T-helper 22 cell (primary cell): Measurements from ENCODE around the gene DUS2.

Source experiments
- DNase-seq: peaks from one replicate; pipeline ENCODE4 v3.0.0-alpha.2; 2020; ENCODE audit warnings: low read depth

DUS2 gene

DNA sequence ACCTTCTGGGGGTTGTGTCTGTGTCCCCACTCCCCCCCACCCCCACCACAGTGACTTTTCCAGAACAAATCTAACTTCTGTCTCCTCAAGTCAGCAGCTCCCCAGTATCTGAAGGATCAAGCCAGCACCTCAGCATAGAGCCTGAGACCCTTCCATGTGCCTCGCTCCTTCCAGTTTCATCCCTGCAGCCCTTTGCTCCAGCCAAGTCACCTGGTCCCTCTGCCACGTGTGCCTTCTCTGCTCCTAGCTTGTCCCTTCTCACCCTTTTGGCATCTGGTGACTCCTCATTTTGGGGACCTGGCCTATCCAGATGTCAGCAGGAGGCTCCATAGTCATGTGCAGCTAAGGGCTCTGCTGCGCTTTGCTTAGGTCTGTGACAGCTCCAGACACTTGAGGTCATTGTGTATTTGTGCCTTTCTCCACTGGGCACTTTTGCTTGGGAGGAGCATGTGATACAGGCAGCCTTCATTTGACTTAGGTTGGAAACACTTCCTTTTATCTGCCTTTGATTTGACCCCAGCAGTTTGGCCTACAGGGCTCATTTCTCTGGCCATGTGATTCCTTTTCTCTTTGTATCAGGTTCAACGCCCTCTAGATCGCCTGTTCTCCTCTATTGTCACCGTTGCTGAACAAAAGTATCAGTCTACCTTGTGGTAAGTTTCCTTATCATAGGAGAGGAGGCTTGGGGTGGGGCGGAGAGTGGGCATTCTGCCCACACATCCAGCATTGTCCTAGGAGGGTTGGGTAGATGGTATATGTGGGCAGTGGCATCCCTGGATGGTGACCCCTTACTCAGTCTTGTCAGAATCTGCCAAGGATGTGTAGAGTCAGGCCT, 55.0 kb downstream of the DUS2 start:
- DNase-seq = no peak

DNA sequence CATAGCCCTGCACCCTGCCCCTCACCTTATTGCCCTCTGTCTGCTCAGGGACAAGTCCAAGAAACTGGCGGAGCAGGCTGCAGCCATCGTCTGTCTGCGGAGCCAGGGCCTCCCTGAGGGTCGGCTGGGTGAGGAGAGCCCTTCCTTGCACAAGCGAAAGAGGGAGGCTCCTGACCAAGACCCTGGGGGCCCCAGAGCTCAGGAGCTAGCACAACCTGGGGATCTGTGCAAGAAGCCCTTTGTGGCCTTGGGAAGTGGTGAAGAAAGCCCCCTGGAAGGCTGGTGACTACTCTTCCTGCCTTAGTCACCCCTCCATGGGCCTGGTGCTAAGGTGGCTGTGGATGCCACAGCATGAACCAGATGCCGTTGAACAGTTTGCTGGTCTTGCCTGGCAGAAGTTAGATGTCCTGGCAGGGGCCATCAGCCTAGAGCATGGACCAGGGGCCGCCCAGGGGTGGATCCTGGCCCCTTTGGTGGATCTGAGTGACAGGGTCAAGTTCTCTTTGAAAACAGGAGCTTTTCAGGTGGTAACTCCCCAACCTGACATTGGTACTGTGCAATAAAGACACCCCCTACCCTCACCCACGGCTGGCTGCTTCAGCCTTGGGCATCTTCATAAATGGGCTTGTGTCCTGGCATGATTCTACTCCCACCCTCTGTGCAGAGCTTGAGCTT, 55.8 kb downstream of the DUS2 start:
- DNase-seq = no peak

GRCh38 chr16:68079376-68079625, 56.2 kb downstream of the DUS2 start:
- no peak for DNase-seq

DNA sequence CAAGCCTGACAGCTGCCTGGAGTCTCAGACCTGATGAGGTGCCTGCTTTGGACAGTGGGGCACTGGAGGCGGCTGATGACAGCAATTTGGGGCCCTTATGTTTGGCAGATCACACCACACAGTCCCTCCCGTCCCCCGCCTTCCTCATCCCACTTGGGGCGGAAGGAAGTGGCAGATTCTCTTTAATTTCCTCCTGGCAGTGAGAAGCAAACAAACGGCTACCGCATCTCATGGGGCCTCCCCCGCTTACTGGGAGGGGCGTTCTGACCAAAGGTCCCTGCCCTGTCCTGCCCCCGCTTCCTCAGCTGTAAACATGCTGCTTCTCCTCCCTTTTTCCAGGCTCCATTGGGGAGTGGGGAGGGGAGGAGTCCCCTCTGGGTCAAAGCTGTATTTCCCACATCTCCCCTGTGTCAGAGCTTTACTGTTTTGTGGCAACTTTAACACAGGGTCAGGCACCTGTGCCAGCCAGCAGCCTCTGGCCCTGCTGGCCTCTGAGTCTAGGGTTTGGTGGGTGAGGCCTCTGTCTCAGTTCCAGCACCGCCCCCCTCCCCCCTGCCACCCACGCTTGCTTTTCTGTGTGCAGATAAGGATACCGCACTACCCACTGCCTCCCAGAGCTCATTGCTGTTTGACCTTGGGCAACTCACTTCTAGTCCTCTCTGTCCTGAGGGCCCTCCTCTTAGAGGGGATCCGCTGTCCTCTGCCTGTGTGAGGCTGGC, 56.7 kb downstream of the DUS2 start:
- DNase-seq = peak; percentile 59

DNA sequence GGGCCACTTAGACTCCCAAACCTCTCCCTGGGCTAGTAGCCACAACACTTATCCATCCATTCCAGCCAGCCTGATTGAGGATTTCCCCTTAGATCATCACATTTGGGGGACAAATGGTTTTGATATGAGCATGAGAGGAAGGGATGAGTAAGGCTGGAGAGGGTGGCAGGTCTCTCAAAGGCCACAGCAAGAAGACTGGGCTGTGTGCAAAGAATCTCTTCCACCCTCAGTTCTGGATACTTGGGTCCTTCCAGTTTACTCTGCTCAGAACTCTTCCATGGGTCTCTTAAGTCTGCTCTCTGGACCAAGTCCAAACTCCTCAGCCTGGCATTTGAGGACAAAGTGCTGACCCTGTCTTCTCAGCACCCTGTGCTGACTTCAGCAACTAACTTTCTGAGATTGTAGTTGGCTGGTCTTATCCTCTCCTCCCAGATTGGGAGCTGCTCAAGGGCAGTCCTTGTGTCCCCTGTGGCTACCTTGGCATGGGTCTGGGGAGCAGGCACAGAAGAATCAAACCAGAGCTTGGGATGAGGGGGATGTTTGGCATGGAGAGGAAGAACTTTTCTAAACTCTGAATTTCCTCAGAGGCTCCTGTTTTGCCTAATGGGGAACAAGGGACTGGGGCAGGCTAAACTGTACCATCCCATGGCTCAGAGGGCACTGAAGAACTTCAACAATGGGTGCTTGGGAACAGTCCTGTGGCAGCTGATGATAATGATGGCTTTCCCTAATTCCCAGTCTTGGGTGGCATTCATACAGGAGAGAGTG, 59.0 kb downstream of the DUS2 start:
- no peak for DNase-seq

DNA sequence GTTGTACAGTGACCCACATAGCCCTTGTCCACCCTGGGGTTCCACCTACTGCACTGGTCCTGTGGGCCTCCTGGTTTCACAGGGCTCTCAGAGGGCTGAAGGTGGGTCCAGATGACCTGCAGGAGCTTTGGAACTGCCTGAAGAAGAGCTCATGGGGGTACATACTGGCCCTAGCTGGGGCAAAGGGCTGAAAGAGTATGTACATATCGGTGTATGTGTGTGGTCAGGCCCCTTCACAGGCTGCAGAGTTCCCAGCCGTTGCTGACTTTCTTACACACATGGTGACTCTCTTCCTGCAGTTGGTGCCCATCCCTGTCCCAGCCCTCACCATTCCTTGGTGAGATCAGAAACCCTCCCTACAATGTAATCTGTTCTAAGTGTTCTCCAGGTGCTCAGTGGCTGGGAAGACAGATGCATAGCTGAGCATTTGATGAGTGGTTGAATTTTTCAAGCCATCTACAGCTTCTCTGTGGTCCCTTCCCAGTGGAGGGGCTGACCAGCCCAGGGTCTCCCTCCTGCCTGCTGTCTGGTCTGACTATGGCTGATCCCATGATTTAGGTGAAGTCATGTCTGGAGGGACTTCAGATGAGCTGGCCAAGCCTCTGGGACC, 59.6 kb downstream of the DUS2 start:
- no peak for DNase-seq

- DNase-seq = no peak
Observed at GRCh38 chr16:68083239-68083781, 60.2 kb downstream of the DUS2 start.

GRCh38 chr16:68083861-68084503, 60.9 kb downstream of the DUS2 start:
- DNase-seq = no peak

DNA sequence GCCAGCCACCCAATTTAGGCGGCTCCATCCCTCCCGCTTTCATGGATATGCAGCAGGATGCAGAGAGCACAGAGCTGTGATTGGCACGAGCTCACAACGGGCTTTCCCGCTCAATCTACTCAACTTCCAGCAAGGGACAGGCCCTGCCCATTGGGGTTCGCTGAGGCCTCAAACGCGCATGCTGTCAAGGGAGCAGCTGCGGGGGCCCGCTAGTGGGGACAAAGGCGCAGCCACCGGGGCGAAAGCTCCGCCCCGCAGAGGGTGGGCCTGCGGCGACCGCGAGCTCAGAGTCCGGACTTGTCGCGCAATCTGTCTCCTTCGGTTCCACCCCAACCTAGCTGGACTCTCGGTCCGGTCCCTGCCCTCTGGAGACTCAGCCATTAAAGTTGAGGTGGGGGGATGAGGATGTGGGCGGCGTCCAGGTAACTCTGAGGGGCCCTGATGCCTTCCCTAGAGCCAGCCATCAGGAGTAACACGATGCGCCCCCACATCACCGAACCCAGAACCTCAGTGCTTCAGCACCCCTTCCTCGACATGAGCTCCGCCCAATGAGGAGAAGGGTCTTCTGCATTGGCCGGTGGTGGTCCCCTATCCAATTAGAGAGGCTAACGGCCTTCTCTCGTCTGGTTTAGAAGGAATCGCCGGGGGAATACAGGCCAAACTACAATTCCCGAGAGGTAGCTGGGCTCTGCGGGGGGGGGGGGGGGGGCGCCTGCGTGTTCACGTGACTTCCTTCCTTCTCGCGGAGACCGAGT, 61.6 kb downstream of the DUS2 start:
- DNase-seq = peak; percentile 77

DNA sequence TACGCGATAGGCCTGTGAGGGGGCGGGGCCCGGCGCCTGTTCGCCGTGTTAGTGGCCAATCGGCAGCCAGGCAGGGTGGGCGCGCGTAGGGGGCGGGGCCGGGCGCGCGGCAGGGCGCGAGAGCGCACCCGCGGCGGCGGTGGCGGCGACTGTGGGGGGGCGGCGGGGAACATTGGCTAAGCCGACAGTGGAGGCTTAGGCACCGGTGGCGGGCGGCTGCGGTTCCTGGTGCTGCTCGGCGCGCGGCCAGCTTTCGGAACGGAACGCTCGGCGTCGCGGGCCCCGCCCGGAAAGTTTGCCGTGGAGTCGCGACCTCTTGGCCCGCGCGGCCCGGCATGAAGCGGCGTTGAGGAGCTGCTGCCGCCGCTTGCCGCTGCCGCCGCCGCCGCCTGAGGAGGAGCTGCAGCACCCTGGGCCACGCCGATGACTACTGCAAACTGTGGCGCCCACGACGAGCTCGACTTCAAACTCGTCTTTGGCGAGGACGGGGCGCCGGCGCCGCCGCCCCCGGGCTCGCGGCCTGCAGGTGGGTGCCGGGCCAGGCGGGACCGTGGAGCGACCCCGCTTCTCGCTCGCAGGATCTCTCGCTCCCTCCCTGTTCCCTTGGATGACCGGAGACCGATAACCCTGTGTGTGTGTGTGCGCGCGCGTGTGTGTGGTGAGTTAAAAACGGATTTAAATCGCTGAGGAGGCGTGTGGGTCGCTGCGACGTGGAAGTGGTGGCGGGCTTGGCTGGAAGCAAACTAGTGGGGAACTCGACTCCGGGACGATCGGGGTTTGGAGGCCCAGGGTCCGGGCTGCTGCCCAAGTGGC, 62.4 kb downstream of the DUS2 start, which contains the start of gene NFATC3:
Gene NFATC3, plus strand, starts transcription at position 112 of the 813 bp plus-strand sequence. Its CDS starts 312 bp downstream, at position 424.
- DNase-seq = peak; percentile 99

DNA sequence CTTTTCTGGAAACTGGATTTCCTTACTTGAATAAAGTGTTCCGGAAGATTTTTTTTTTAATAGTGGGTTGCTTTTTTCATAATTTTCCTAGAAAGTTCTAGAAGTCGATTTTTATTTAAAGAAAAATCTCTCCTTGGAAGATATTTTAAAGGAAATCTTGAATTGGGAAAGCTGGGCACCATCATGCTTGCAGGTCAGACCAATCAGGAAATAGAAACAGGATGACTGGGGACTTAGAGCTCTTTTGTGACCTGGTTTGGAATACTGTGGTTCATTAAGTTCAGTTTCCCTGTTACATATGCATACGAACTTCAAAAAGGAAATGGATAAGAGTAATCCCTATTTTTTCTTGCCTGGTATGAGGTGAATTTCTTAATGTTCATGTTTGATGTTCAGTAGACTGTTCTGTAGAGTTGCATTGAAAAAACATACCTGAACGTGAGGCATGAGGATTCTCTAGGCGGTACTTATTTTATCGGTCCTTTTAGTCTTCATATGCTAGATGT, 63.3 kb downstream of the DUS2 start:
- no peak for DNase-seq

GRCh38 chr16:68086860-68087268, 63.8 kb downstream of the DUS2 start:
- no peak for DNase-seq

DNA sequence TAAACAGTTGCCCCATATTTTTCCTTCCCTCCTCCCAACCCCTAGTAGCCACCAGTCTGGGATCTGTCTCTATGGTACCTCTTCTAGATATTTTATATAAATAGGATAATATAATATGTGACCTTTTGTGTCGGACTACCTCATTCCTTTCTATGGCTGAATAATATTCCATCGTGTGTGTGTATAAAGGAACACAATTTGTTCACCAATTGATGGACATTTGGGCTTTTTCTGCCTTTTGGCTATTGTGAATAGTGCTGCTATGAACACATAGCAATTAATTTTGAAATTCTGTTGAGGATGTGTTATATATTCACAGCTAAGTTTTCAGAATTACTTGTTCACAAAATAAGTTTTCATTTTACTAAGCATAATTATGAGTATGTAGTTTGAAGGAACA, 64.6 kb downstream of the DUS2 start:
- no peak for DNase-seq

DNA sequence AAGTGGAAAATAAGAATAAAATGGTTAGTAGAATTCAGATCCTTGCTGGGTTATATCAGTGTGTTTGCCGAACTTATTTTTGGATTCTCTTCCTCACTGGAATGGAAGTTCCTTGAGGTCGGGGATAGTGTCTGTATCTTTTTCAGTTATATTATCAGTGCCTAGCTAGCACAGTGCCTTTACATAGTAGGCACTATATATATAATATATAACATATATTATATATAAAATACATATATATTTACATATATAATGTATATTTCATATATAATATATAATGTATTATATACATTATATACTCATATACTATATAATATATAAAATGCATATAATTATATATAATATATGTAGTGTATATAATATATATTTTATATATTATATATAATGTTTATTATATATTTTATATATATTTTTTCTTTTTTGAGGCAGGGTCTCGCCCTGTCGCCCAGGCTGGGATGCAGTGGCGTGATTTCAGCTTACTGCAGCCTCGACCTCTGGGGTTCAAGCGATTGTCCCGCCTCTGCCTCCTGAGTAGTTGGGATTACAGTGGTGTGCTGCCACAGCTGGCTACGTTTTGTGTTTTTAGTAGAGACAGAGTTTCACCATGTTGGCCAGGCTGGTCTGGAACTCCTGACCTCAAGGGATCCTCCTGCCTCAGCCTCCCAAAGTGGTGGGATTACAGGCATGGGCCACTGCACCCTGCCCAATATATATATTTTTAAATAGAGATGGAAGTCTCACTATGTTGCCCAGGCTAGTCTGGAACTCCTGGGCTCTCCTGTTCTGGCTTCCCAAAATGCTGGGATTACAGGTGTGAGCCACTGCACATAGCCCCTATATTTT, 65.3 kb downstream of the DUS2 start:
- no peak for DNase-seq

DNA sequence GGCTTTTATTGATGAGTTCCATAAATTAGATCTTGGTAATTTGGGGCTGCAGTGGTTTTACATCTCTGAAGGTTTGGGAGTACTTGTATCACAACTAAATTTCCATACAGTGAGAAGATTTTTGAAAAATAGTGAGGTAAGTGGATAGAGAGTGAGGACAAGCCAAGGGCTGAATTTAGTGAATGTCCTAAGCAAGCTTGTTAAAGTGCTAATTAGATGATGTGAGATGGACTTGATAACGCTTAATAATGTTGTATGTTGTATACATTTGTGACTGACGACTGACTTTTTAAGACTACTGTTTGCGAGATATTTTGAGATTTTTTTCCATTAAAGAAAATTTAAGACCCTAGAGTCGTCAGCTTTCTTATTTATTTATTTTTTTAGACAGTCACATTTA, 66.0 kb downstream of the DUS2 start:
- DNase-seq = no peak

DNA sequence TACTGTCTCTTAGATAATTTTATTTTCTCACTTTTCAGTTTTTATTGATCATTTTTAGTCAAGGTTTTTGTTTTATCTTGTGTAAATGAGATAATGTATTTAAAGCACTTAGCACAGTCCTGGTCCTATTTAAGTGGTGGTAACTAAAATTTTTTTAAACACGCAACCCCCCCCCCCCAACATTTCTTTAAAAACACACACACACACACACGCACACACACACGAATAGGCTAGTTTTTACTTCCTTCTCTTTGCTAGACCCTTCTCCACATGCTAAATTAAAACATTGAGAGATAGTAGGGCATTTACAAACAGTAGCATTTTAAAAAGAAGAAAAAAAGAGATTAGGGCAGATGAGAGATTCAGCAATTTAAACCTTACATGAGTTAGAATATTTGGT, 67.0 kb downstream of the DUS2 start:
- no peak for DNase-seq

DNA sequence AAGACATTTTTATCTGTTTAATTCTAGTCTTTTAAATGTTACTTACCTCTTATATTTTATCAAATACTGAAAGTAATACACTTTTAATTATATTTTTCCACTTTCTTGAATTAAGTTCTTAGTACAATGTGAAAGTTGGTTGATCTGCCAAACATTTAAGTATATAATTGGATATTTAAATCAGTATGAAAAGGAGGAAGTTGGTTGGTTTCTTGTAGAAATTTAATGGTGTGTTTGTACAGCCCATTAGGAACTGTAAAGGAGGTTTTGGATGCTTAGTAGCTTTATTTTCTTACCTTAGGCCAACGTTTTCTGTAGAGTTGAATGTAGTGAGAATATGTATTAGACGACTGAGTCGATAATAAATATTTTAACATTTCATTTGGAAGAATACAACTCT, 67.4 kb downstream of the DUS2 start:
- no peak for DNase-seq
